Fibroblast of the conjunctiva (primary cell): Measurements from ENCODE around the gene DUSP28.
"Not testable (repeated sequence)": the region's sequence is repeated elsewhere in the genome, so short reads cannot be mapped to it uniquely, and the experiment has no call there.

Source experiments
- DNase-seq: peaks from one replicate; pipeline ENCODE4 v3.0.0-alpha.2; 2010; ENCODE audit warnings: low read depth

DUSP28 gene

DNA sequence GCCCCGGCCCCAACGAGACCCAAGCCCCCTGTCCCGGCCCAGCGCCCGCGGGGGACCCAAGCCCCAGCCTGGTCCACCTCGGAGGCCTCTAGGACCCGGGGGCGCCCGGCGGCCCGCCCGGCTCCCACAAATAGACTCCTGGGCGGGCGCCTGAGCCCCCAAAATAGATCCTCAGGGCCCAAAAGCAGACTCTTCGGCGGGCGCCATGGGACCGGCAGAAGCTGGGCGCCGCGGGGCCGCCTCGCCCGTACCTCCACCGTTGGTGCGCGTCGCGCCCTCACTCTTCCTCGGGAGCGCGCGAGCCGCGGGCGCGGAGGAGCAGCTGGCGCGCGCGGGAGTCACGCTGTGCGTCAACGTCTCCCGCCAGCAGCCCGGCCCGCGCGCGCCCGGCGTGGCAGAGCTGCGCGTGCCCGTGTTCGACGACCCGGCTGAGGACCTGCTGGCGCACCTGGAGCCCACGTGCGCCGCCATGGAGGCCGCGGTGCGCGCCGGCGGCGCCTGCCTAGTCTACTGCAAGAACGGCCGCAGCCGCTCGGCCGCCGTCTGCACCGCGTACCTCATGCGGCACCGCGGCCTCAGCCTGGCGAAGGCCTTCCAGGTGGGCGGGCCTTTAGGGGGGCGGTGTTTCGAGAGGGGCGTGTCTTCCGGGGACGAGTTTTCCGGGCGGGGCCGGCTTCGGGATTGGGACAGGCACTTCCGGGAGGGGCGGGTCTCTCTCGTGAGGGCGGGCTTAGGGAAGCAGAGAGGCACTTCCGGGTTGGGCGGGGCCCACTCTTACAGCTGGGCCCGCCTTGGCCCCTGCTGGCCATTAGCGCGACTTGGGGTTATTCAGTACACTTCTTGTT is 545 bp downstream of the DUSP28 start:
- peak; percentile 96 for DNase-seq

DNA sequence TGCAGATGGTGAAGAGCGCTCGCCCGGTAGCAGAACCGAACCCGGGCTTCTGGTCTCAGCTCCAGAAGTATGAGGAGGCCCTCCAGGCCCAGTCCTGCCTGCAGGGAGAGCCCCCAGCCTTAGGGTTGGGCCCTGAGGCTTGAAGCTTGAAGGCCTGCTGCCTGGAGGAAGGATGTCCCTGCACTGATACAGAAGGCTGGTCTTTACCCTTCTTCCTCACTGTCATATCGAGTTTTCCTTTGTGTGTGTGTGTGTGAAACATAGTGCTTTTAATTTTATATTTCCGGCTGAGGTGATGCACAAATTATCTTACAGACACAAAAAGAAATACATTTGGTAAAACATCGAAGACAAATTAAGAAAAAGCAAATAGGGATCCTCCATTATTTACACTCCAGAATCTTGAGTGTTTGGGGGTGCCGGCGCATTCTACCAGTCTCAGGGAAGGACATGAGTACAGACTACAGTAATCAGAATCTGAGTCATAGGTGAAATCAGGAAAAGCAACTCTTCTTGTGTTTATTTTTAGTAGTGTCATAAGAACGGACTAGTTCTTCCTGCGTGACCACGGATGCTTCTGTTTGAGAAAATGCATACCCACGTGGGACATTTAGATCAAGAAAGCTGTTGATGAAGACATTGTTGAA is 1.3 kb downstream of the DUSP28 start:
- no peak for DNase-seq

DNA sequence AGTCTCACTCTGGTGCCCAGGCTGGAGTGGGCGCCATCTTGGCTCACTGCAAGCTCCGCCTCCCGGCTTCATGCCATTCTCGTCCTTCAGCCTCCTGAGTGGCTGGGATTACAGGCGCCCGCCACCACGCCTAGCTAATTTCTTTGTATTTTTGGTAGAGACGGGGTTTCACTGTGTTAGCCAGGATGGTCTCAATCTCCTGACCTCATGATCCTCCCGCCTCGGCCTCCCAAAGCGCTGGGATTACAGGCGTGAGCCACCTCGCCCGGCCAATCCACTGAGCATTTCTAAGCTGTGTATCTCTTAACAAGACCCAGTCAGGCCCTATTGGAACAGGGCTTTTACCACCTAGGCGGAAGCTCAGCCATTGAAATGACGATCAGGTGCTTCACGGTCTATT is 3.1 kb downstream of the DUSP28 start:
- not testable (repeated sequence) for DNase-seq

DNA sequence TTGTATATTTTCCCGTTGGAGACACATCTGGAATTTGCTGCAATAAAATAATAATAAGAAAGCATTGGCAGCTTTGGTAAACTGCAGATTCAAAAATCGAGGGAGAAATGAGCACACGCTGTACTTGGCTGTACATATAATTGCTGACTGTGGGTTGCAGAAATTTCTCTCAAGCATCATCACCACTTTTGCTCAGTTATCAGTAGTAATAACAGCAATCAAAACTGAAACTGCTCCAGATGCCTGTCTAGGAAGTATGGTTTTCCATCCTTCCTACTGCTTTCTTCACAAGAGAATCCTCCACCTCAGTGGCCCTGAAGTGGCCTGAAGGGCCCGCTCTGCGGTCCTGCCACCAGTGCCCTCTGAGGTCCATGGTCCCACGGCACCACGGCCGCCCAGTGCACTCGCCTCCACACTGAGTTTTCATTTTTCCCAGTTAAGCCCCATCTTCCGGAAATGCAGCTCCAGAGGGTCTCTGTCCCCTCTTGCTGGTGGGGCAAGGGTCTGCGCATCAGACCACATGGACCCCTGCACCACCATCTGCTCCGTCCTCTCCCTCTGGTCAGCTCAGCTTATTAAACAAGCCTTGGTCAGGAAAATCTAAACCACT is 3.9 kb downstream of the DUSP28 start:
- no peak for DNase-seq

DNA sequence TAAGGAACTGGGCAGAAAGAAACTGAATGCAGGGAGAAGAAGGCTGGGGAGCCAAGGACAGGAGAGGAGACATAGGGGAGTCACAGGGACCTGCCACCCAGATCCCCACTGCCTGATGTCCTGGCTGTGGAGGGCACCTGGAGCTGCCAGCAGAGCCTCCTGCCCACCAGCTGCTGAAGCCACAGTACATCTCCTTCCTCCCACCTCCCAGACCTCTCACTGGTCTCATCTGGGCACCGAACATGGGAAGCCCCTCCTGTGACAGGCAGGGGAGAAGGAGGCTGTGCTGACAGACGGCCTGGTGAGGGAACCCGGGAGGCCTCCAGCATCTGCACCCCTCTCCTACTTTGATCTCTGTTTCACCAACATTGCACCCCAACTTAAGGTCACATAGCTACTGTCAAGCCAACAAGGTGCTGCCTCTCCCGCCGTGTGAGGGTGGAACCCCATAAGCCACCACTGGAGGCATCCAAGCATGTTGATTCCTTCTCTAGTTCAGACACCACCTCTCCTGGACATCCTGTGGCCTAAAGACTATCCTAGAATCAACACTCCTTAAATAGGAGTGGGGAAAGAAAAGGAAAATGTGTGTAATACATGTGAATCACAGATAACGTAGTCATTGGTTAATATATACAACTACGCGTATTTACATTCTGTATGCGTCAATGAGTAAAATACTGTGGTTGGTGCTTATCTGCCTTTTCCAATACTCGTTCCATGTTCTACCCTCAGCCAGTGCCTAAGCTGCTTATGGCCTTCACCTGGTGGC is 4.6 kb downstream of the DUSP28 start:
- no peak for DNase-seq

DNA sequence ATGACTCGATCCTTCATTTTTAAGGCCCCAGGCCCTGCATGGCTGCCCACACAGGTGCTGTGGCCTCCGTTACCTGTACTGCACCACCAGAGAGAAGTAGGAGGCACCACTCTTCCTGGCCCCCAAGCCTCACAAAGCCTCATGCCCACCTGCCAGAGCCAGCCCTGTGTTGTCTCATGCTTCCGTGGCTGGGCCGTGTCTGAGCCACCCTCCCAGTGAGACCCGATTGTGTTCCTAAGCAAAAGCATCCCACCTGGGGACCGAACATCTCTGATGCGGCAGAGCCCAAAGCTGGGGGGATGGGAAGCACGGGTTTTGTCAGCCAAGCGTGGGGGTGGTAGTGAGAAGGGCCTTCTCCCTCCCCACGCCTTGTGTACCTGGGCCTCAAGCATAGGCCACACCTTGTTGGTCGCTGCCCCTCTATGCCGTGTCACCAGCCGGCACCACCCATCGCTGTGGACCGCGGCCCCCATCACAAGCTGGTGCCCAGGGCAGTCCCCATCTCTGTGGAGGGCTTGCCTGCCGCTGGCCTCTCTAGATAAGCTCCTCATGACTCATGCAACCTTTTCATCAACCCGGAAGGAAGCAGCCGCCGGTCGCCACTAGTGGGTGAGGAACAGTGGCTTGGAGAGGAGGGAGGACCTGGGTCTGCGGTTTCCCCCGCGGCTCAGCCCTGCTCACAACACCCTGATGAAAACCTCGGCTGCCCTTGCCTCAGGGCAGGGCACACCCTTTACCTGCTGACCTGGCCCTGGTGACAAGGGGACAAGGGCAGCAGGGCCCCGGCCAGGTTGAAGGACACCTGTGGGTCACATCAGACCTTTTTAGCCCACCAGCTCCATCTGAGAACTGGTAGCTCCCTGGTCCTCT is 5.4 kb downstream of the DUSP28 start:
- no peak for DNase-seq

DNA sequence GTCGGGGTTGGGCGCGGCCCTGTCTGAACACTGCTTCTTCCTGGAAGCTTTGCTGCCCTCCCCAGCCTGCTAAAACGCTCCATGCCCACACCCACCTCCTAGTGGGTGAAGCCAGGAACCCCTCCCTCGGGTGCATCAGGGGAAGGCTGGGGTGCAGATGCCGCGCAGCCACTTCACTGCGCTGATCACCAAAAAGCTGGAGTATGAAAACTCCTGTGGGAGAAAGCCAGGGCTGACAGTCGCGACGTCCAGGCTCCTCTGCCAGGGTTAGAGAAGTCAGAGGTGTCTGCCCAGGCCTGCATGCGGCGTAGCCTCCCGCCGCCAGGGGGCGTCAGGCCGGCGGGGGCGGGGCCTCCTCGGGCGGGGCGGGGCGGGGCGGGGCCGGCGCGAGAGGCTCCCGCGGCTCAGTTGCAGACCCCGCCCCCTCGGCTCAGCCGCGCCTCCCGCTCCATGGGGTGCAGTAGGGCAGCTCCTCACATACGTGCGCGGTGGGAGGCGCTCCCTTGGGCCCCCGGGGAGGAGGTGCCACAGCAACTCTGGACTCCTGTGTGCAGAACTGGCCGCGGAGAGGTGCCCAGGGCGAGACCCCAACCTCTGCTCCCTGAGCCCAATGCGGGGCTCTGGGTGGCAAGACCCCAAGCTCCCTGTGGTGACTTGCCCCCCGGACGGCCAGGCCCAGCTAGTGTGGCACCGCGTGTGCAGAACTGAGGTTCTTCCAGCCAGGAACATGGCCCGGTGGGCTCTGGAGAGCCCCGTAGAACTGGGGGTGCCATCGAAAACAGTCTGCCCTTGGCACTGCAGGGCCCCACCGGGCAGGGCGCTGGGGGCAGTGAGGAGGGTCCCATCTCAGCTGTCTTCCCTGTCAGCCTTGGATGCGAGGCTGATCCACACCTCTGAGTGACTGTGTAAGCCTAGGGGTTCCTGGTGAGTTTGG is 6.3 kb downstream of the DUSP28 start:
- DNase-seq, result peak; percentile 65

DNA sequence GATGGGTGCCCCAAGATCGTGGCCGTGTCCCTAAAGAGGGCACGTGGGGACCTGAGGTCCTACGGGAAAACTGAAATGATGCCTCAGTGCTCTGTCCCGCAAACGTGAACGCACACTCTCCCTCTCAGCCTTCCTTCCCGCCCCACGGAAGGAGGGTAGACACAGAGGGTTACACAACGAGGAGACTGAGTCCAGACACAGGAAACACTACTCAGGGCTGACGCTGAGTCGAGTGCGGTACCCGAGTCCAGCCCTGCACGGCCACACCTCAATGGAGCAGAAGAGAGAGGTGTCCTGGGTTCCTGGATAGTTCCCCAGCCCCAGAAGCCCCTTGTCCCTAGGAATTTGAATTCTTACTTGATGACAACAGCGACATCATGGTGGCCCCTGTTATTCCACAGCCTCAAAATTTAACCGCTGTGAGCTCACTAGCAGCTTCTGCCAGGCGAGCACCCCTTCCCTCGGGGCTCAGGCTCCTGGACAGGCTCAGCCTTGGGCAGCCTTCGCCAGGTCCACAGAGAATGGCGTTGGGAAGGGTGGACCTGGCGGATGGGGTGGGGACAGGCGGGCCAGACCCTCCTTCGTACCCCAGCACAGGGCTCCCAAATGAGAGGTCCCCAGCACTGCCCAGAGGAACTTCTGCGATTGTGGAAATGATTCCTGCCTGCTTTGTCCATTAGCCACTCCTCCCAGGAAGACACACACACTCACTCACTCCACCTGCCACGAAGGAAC is 7.1 kb downstream of the DUSP28 start:
- DNase-seq, result no peak

DNA sequence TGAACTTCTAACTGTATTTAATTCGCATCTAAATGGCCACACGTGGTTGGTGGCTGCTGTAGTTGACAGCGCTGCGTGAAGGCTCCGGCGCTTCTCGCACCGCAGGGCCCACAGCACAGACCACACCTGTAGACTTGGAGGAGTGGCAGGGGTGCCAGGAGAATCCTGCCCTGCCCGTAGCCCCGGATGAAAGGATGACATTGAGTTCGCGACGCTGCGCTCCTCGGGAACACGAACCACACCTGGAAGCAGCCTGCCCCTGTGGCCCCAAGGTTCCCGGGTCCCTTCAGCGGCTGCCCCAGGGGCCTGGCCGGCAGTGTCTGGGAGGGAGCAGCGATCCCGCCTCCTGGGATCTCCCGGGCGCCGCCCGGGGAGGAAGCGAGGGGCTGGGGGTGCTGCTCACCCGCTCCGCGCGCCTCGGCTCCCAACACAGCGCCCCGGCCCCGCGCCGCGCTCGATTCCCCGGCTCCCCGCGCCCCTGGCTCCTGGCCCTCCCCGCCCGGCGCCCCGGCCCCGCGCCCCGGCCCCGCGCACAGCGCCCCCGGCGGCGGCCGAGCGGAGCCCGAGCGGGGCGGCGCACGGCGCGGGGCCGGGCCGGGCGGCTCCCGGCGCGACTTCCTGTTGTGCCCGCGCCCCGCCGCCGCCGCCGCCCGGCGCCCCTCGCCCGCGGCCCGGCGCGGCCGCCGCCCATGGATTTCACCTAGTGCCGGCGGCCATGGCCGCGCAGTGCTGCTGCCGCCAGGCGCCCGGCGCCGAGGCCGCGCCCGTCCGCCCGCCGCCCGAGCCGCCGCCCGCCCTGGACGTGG is 7.9 kb downstream of the DUSP28 start, which contains the start of gene RNPEPL1:
Gene RNPEPL1, plus strand, starts transcription at position 613 of the 806 bp plus-strand sequence. Its CDS starts 103 bp downstream, at position 716.
- no peak for DNase-seq

DNA sequence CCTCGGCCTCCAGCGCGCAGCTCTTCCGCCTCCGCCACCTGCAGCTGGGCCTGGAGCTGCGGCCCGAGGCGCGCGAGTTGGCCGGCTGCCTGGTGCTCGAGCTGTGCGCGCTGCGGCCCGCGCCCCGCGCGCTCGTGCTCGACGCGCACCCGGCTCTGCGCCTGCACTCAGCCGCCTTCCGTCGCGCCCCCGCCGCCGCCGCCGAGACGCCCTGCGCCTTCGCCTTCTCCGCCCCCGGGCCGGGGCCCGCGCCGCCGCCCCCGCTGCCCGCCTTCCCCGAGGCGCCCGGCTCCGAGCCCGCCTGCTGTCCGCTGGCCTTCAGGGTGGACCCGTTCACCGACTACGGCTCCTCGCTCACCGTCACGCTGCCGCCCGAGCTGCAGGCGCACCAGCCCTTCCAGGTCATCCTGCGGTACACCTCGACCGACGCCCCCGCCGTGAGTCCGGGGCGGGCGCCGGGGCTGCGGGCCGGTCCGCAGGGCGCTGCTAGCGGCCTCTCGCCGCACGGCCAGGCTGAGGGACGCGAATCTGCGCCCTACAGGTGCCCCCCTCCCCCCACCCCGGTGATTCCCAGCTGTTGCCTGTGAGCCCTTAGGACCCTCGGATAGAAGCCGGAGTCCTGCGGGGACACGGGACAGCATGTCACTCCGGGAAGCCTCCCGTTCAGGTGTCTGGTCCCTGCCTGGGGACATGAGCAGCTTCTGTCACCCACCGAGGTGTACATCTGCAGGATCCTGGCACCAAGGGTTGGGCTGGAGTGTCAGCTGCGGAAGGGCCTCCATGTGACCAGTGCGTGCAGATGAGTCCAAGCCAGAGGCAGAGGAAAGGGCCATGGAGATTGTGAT is 8.7 kb downstream of the DUSP28 start:
- DNase-seq, result no peak

DNA sequence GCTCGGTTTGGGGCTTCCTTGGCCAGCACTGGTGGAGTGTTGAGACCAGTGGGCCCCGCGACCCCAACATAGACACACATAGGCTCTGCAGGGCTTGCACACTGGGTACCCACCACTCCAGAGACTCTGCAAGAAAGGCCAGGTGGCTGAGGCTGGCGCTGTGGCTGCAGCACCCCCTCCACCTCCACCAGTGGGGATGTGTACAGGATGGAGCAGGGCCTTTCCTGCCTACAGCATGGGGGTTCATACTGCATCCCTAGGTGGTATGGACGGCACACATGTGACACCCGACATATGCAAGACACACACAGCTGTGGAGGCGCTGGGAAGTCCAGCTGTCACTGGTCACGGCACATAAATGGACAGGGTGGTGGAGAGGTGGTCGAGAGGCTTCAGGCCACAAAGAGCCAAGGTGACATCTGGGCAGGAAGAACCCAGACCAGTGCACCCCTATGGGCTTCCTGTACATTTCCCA is 9.4 kb downstream of the DUSP28 start:
- DNase-seq, result no peak

DNA sequence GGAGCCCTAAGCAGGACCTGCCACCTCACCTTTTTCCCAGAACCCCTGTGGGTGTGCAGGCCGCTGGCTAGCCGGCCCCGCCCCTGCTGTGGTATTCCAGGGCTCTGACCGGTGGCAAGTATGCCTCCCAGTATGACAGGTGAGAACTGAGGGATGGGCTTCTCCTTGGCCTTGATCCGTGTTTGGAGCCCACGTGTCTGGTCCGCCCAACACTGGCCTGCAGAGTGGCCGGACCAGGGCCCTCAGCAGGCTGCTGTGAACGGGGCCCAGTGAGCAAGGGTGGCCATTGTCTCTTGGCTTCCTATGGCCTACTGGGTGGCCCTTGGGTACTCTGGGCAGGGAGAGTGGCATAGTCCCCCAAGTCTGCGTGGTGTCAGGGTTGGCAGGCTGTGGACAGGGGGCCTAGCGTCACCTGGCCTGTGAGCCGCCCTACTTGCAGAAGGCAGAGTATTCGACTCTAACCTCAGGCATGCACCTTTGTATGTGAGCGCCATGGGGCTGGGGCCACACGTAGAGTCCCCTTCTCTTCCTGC is 9.9 kb downstream of the DUSP28 start:
- no peak for DNase-seq

DNA sequence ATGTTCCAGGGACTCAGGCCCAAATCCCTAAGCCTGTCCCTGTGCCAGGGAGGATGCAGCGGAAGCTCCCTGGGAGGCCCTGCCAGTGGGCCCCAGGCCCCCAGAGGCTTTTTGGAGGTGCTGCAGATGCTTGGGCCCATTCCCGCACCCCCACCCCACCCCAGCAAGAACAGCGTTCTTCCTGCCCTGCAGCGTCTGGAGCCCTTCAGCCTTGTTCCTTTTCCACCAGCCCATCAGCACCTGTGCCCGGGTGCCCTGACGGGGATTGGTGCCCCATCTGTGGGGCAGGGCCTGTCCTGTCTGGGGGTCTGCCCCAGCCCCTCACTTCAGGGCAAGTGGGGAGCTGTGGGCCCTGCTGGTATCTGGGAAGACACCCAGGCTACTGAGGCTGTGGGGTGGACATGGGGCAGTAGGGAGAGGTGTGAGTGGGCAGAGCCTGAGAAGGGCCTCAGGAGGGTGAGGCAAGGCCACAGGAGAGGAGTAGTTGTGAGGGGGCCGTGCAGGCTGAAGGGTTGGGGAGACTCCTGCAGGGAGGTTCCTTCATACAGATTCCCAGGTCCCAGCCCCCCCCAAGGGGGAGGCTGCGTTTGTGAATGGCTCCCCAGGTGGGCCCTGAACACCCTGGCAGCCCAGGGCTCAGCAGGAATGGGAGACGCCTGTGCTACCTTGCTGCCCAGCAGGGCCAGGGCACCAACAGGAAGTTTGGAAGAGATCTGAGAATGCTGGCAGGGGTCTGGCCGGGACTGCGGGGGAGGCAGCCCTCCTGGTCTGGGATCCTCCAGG is 10.6 kb downstream of the DUSP28 start:
- no peak for DNase-seq

DNA sequence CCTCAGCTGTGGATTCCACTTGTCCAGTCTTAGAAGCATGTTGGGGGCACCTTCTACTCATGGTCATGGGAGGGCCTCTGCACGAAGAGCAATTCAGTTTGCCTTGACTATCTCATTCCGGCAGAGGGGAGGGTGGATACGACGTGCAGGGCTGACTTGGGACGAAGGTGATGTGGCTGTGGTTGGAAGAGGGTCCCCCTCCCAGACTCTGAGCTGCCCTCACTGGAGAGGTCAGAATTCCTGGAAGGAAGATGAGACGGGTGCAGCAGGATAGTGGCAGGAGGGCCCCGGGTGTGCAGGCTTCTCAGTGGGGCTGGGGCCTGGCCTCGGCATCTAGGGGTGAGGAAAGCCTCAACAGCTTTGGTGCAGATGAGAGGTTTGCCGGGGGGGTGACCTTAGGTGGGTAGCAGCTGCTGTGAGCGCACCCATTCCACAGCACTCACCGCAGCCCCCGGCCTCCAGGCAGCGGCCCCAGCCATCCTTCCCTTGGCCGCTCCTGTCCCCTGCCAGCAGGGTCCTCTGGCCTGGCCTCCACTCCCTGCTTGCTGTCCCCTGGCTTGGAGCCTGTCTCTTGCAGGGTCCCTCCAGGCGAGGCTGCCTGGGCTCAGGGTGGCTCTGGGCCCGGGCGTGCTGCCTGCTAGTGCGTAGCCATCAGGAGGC is 11.3 kb downstream of the DUSP28 start:
- no peak for DNase-seq

DNA sequence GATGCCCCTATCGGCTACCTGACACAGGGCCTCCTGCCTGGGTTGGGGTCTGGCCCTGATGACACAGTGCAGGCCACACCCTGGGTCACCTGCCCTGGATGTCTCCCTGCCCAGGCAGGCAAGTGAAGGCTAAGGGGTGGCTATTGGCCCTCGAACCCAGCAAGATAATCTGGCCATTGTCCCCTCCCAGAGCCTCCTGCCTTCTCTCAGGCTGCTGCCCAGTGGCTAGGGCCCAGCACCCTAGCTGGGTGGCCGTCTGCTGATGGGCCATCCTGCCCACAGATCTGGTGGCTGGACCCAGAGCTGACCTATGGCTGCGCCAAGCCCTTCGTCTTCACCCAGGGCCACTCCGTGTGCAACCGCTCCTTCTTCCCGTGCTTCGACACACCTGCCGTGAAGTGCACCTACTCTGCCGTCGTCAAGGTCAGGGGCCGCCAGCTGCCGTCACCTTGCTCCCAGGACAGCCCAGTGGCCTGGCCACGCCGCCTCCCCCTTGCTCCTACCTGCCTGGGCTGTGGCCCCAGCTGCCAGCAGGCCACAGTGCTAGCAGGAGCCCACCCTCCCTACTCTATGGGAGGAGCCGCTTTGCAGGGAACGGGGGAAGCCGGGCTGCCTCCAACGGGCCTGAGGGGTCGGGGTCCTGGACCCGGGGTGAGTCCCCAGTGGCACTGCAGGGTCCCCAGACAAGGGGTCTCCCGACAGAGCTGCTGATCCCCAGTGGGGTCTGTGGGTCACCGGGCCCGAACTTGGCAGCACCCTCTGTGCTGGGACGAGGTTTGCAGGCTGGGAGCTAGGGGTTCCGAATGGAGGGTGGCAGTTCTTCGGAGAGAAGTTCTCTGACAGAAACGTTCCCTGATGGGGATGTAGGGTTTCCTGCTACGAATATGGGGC is 12.2 kb downstream of the DUSP28 start:
- DNase-seq, result no peak
